Transverse colon (tissue), 4 donors: Measurements from ENCODE around the gene NPAS3.

Source experiments
- EP300 ChIP-seq: sonication (generic); formaldehyde crosslinking; IDR thresholded peaks from one replicate; pipeline ENCODE4 v1.6.1; 2017; ENCODE audit warnings: antibody characterized with exemption, low read depth
- POLR2A ChIP-seq: fragments of 450-650 bp; IDR thresholded peaks from one replicate; pipeline ENCODE4 v1.6.1; 2016; ENCODE audit warnings: antibody characterized with exemption, mild to moderate bottlenecking, moderate library complexity
- POLR2AphosphoS5 ChIP-seq, 3 donors: sonication (generic); formaldehyde crosslinking; IDR thresholded peaks; one replicate each; pipeline ENCODE4 v1.6.1; 2016; ENCODE audit warnings: antibody characterized with exemption in 3 of 3
- TF ChIP-seq, protein P1 (sequence below), 5 experiments: fragments of 200-600 bp in 3 of 5; fragments of 450-650 bp in 2 of 5; sonication (generic) in 3 of 5; IDR thresholded peaks; 1 replicate in 2 of 5; 2 replicates in 3 of 5; pipeline ENCODE4 v1.5.1; 2016 to 2017; ENCODE audit warnings: antibody characterized with exemption in 5 of 5, inconsistent platforms in 3 of 5, mild to moderate bottlenecking in 2 of 5, moderate library complexity in 1 of 5

DNA sequence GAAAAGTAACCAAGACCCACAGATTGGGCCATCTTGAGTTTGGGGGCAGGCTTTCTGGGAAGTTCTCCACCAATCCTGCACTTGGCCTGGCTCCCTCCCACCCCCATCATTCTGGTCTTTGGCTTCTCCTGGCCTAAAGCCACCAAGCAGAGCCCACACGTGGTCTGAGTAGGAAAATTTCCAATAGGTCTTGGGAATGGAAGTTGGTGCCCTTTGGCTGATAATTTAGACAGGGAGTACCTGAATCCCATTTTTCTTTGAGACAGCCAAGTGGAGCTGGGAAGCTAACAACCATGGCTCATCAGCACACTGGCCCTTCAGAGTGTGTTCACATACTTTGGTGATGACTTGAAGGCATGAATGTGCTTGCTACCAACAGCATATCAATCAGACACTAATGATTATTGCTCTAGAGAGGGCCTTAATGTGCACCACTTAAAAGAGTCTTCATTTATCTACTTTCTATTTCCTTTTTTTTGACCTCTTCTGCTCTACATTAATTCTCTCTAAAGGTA, 856.2 kb downstream of the NPAS3 start:
- TF ChIP-seq, protein P1, sequence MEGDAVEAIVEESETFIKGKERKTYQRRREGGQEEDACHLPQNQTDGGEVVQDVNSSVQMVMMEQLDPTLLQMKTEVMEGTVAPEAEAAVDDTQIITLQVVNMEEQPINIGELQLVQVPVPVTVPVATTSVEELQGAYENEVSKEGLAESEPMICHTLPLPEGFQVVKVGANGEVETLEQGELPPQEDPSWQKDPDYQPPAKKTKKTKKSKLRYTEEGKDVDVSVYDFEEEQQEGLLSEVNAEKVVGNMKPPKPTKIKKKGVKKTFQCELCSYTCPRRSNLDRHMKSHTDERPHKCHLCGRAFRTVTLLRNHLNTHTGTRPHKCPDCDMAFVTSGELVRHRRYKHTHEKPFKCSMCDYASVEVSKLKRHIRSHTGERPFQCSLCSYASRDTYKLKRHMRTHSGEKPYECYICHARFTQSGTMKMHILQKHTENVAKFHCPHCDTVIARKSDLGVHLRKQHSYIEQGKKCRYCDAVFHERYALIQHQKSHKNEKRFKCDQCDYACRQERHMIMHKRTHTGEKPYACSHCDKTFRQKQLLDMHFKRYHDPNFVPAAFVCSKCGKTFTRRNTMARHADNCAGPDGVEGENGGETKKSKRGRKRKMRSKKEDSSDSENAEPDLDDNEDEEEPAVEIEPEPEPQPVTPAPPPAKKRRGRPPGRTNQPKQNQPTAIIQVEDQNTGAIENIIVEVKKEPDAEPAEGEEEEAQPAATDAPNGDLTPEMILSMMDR (IDR thresholded peaks at IDR 0.05) = no peak
- TF ChIP-seq POLR2A (no peak), POLR2AphosphoS5 (IDR thresholded peaks at IDR 0.05) (no peak), EP300 (no peak)
